MM.1S (cell line): Measurements from ENCODE around the gene GALNT15.

Experiments used
- EZH2 ChIP-seq: fragments of 300-600 bp; sonication (generic); optimal IDR thresholded peaks from 2 replicates; pipeline ENCODE3; 2017; ENCODE audit warnings: low read depth, mild to moderate bottlenecking, antibody characterized with exemption, low read length, mixed read lengths
- EZH2phosphoT487 ChIP-seq: fragments of 300-600 bp; sonication (generic); IDR thresholded peaks from 2 replicates; pipeline ENCODE4 v1.6.1; 2018; ENCODE audit warnings: antibody characterized with exemption, low read length
- TF ChIP-seq, protein P1 (sequence below): fragments of 300-600 bp; sonication (generic); IDR thresholded peaks from 2 replicates; pipeline ENCODE4 v1.5.1; 2016; ENCODE audit warnings: antibody characterized with exemption, low read length, mixed read lengths

DNA sequence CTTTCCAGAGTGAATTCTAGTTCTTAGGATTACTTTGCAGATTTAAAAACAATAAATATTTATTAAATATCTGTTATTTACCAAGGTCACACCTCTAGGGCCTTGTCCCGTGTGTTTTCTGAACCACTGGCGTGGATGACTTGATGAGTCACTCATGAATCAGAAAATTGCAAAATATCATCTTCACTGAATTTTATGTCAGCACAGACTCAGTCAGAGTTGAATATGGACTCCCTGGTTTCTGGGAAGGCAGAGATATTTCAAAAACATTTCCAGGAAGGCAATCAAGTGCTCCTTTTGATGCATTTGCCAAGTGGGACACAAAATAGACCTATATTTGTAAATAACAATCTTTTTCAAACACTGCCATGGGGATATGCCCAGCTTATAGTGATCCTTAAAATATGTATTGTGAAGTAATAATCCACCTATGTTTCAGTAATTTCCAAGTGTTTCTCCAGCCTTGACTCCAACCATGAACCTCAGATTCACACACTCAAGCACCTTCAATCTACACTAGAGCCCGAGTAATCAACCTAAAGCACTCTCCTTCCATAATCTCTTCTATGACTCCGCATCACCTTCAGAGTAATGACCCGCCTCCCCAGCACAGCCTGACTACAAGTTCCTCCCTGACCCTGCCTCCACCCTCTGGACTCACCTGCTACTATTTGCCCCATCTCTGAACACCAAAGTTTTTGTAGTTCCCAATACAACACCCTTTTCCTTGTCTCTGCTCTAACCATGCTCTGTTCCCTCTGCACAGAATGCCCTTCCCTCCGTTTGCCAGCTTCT is 65.9 kb downstream of the GALNT15 start:
- TF ChIP-seq, protein P1, sequence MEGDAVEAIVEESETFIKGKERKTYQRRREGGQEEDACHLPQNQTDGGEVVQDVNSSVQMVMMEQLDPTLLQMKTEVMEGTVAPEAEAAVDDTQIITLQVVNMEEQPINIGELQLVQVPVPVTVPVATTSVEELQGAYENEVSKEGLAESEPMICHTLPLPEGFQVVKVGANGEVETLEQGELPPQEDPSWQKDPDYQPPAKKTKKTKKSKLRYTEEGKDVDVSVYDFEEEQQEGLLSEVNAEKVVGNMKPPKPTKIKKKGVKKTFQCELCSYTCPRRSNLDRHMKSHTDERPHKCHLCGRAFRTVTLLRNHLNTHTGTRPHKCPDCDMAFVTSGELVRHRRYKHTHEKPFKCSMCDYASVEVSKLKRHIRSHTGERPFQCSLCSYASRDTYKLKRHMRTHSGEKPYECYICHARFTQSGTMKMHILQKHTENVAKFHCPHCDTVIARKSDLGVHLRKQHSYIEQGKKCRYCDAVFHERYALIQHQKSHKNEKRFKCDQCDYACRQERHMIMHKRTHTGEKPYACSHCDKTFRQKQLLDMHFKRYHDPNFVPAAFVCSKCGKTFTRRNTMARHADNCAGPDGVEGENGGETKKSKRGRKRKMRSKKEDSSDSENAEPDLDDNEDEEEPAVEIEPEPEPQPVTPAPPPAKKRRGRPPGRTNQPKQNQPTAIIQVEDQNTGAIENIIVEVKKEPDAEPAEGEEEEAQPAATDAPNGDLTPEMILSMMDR: no peak
- no peak for TF ChIP-seq EZH2
- no peak for TF ChIP-seq EZH2phosphoT487
